22Rv1 (cell line): ENCODE results near the gene MTF1.

Experiments used
- ZFX ChIP-seq: fragments of 450-650 bp; IDR thresholded peaks from 2 replicates; pipeline ENCODE4 v1.6.1; 2017; ENCODE audit warnings: antibody characterized with exemption, borderline replicate concordance
- TF ChIP-seq, protein P1 (sequence below): fragments of 450-650 bp; IDR thresholded peaks from 2 replicates; pipeline ENCODE4 v1.5.1; 2017; ENCODE audit warnings: mild to moderate bottlenecking

- TF ChIP-seq, protein P1, sequence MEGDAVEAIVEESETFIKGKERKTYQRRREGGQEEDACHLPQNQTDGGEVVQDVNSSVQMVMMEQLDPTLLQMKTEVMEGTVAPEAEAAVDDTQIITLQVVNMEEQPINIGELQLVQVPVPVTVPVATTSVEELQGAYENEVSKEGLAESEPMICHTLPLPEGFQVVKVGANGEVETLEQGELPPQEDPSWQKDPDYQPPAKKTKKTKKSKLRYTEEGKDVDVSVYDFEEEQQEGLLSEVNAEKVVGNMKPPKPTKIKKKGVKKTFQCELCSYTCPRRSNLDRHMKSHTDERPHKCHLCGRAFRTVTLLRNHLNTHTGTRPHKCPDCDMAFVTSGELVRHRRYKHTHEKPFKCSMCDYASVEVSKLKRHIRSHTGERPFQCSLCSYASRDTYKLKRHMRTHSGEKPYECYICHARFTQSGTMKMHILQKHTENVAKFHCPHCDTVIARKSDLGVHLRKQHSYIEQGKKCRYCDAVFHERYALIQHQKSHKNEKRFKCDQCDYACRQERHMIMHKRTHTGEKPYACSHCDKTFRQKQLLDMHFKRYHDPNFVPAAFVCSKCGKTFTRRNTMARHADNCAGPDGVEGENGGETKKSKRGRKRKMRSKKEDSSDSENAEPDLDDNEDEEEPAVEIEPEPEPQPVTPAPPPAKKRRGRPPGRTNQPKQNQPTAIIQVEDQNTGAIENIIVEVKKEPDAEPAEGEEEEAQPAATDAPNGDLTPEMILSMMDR, result no peak
- TF ChIP-seq ZFX, result no peak
These were observed 33.9 kb downstream of the MTF1 start for GRCh38 chr1:37825506-37825905.
